ENCODE results near the gene REV1.

Gene REV1

GRCh38 chr2:99382143-99382542 lies 107.7 kb downstream of the REV1 start:
- TF ChIP-seq, protein P1, sequence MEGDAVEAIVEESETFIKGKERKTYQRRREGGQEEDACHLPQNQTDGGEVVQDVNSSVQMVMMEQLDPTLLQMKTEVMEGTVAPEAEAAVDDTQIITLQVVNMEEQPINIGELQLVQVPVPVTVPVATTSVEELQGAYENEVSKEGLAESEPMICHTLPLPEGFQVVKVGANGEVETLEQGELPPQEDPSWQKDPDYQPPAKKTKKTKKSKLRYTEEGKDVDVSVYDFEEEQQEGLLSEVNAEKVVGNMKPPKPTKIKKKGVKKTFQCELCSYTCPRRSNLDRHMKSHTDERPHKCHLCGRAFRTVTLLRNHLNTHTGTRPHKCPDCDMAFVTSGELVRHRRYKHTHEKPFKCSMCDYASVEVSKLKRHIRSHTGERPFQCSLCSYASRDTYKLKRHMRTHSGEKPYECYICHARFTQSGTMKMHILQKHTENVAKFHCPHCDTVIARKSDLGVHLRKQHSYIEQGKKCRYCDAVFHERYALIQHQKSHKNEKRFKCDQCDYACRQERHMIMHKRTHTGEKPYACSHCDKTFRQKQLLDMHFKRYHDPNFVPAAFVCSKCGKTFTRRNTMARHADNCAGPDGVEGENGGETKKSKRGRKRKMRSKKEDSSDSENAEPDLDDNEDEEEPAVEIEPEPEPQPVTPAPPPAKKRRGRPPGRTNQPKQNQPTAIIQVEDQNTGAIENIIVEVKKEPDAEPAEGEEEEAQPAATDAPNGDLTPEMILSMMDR (IDR thresholded peaks at IDR 0.05; ENCODE audit: low read length) = no peak
- TF ChIP-seq EZH2 (optimal IDR thresholded peaks at IDR 0.05; ENCODE audit: low read depth, low read length) = no peak
- no peak for TF ChIP-seq EZH2phosphoT487 (IDR thresholded peaks at IDR 0.05; ENCODE audit: low read length)
- Histone ChIP-seq H3K4me3 (ENCODE audit: low read length) (no peak overlapping the region), H3F3A (ENCODE audit: insufficient read depth, low read length) (peaks cover 6% of the 10 kb centered on the region; the same call in 1 of the 2 replicates), H3K4me1 (ENCODE audit: low read length) (peaks cover 23% of the 10 kb centered on the region), H3K27me3 (replicated peaks; ENCODE audit: insufficient read depth, low read length) (no peaks in the 10 kb centered on the region), H3K79me2 (ENCODE audit: low read length) (no peaks in the 10 kb centered on the region; the same call in 1 of the 2 replicates), H3K4me2 (ENCODE audit: low read depth, low read length) (no peak overlapping the region), H3K36me3 (replicated peaks; ENCODE audit: insufficient read depth, low read length) (peaks cover 16% of the 10 kb centered on the region; the same call in 1 of the 2 replicates), H3K9me2 (replicated peaks; ENCODE audit: insufficient read depth, low read length) (no peaks in the 10 kb centered on the region), H4K20me1 (ENCODE audit: insufficient read depth, low read length) (peaks cover 8% of the 10 kb centered on the region; the same call in 1 of the 2 replicates), H3K9me3 (replicated peaks; ENCODE audit: insufficient read depth, low read length) (no peaks in the 10 kb centered on the region), H2AFZ (ENCODE audit: low read length) (no peak overlapping the region), H3K9ac (ENCODE audit: low read length) (no peak overlapping the region), H3K27ac (ENCODE audit: low read length) (no peak overlapping the region)
- DNase-seq = no peak

DNA sequence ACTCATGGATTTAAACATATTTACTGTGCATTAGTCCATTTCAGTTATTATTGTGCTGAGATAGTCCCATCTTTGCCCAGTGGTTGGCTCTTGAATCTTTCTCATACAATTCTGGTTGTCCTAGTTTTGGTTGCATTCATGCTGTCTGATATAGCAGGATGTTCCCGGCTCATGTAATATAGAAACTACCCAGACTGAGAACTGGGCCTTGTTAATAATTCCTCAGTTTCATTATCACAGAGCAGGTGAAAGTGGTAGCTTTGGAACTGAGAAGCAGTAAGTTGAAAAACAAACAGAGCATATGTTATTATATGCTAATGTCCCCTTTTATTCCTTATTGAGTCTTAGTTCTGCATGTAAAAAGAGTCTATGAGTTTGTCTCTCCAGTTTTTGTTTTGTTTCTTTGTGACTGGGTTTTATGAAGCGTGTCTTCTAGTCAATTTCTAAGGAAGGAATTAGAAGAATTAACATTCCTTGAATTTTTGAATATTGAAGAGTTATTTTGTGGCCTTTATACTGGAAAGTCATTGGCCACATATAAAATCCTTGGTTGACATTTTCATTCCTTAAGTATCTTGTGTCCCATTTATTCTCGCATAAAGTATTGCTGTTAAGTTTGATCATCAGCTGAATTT lies 109.3 kb downstream of the REV1 start:
- peak; percentile 10 for DNase-seq
- Histone ChIP-seq H3K36me3 (replicated peaks; ENCODE audit: insufficient read depth, low read length) (peaks cover 20% of the 10 kb centered on the region; the same call in 1 of the 2 replicates), H2AFZ (ENCODE audit: low read length) (no peak overlapping the region), H3K79me2 (ENCODE audit: low read length) (no peaks in the 10 kb centered on the region; the same call in 1 of the 2 replicates), H3K27ac (ENCODE audit: low read length) (no peak overlapping the region), H3F3A (ENCODE audit: insufficient read depth, low read length) (peaks cover 6% of the 10 kb centered on the region; the same call in 1 of the 2 replicates), H3K4me1 (ENCODE audit: low read length) (peaks cover 26% of the 10 kb centered on the region), H3K9ac (ENCODE audit: low read length) (no peak overlapping the region), H3K9me3 (replicated peaks; ENCODE audit: insufficient read depth, low read length) (no peaks in the 10 kb centered on the region), H4K20me1 (ENCODE audit: insufficient read depth, low read length) (peaks cover 9% of the 10 kb centered on the region; the same call in 1 of the 2 replicates), H3K27me3 (replicated peaks; ENCODE audit: insufficient read depth, low read length) (no peaks in the 10 kb centered on the region), H3K4me3 (ENCODE audit: low read length) (no peak overlapping the region), H3K9me2 (replicated peaks; ENCODE audit: insufficient read depth, low read length) (no peaks in the 10 kb centered on the region), H3K4me2 (ENCODE audit: low read depth, low read length) (no peak overlapping the region)
- TF ChIP-seq EZH2phosphoT487 (IDR thresholded peaks at IDR 0.05; ENCODE audit: low read length) = no peak

DNA sequence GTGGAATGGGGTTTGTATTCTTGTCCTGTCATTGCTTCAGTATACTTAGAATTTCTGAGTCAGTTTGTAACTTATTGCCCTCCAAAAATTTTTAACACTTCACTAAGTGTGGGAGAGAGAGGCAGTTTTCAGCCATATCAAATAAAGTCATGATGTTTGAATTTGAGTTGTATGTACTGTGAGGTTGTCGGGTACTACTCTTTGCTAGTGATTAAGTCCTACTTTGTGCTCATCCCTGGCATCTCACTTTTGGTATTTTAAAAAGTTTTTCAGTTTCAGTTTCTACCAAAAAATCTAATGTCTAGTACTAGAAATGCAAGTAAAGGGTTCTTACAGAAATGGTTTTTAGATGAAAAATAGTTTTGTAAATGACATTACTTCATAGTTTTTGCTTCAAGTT lies 111.9 kb downstream of the REV1 start:
- peaks cover 20% of the 10 kb centered on the region; the same call in 1 of the 2 replicates for H3K36me3 ChIP-seq (replicated peaks; ENCODE audit: insufficient read depth, low read length)
- H2AFZ ChIP-seq (ENCODE audit: low read length) = no peak overlapping the region
- peaks cover 26% of the 10 kb centered on the region for H3K4me1 ChIP-seq (ENCODE audit: low read length)
- no peak for TF ChIP-seq EZH2 (optimal IDR thresholded peaks at IDR 0.05; ENCODE audit: low read depth, low read length)
- no peak for TF ChIP-seq EZH2phosphoT487 (IDR thresholded peaks at IDR 0.05; ENCODE audit: low read length)
- TF ChIP-seq, protein P1 (IDR thresholded peaks at IDR 0.05; ENCODE audit: low read length) = no peak
- H3K9me3 ChIP-seq (replicated peaks; ENCODE audit: insufficient read depth, low read length) = no peaks in the 10 kb centered on the region
- no peaks in the 10 kb centered on the region for H3K27me3 ChIP-seq (replicated peaks; ENCODE audit: insufficient read depth, low read length)
- no peak overlapping the region for H3K27ac ChIP-seq (ENCODE audit: low read length)
- peaks cover 9% of the 10 kb centered on the region; the same call in 1 of the 2 replicates for H4K20me1 ChIP-seq (ENCODE audit: insufficient read depth, low read length)
- DNase-seq = peak; percentile 27
- H3K79me2 ChIP-seq (ENCODE audit: low read length) = no peaks in the 10 kb centered on the region; the same call in 1 of the 2 replicates
- no peak overlapping the region for H3K4me3 ChIP-seq (ENCODE audit: low read length)
- no peak overlapping the region for H3K9ac ChIP-seq (ENCODE audit: low read length)
- H3K9me2 ChIP-seq (replicated peaks; ENCODE audit: insufficient read depth, low read length) = no peaks in the 10 kb centered on the region
- H3F3A ChIP-seq (ENCODE audit: insufficient read depth, low read length) = peaks cover 6% of the 10 kb centered on the region; the same call in 1 of the 2 replicates
- H3K4me2 ChIP-seq (ENCODE audit: low read depth, low read length) = no peak overlapping the region; the same call in 1 of the 2 replicates
